PFSK-1 (cell line): ENCODE results near the gene SH3BP5.

ENCODE experiments used
- FOXP2 ChIP-seq: optimal IDR thresholded peaks from 2 replicates; pipeline ENCODE3; 2011; ENCODE audit warnings: borderline replicate concordance, control low read depth, inconsistent platforms; ENCODE audit not compliant: insufficient read depth; ENCODE audit errors: extremely low read length, extremely low read depth
- POLR2AphosphoS5 ChIP-seq: IDR thresholded peaks from 2 replicates; pipeline ENCODE4 v1.6.1; 2012; ENCODE audit warnings: low read depth, mild to moderate bottlenecking, control low read depth, low read length, moderate library complexity
- REST ChIP-seq, 2 experiments: IDR thresholded peaks; 2 replicates each; pipeline versions ENCODE4 v1.6.1 to v1.8.0; 2011 to 2012; ENCODE audit warnings: low read depth in 2 of 2, low read length in 2 of 2, control low read depth in 1 of 2, inconsistent platforms in 1 of 2, mild to moderate bottlenecking in 1 of 2, moderate library complexity in 1 of 2; ENCODE audit not compliant: insufficient read depth in 1 of 2
- SIN3A ChIP-seq: IDR thresholded peaks from 2 replicates; pipeline ENCODE4 v1.6.1; 2012; ENCODE audit warnings: mild to moderate bottlenecking, low read length, moderate library complexity, borderline replicate concordance; ENCODE audit not compliant: insufficient read depth
- TAF1 ChIP-seq: IDR thresholded peaks from 2 replicates; pipeline ENCODE4 v1.6.1; 2012; ENCODE audit warnings: low read length, control low read depth, borderline replicate concordance; ENCODE audit not compliant: insufficient read depth

GRCh38 chr3:15272426-15273196 lies 59.8 kb downstream of the SH3BP5 start:
- TF ChIP-seq TAF1 = no peak
- no peak for TF ChIP-seq REST (IDR thresholded peaks at IDR 0.05; ENCODE audit: insufficient read depth in 1 of 2, low read depth in 2 of 2, low read length in 2 of 2)
- TF ChIP-seq POLR2AphosphoS5 = no peak
- no peak for TF ChIP-seq FOXP2
- TF ChIP-seq SIN3A = no peak
